ENCODE data around the gene TMEM121.

The TMEM121 gene

DNA sequence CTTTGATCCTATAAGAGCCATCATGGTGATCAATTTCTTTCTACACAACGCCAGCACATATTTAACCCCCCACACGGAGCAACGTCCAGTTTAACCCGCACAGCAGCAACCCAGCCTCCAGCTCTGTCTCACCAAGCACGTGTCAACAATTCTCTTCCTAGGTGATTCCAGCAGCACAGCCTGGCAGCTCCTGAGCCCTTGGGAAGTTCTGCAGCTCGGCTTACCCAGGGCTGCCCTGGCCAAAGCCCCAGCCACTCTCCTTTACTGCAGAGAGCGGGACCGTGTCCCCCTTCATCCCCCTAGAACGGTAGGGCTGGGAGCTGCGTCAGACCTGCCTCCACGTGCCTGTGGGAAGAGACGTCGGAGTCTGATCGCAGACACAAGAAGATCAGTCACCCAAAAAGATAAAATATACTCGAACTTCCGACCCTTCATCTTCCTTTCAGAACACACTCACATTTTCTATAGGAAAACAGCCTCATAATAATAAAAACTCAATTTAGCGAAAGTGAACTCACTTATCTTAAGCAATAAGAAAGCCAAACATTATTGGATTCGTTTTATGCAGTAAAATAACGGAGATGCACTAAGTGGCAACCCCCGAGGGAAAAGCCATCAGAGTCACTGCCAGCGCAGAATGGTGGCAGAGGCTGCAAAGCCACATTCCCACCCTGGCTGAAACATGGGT, 7.6 kb downstream of the TMEM121 start:
- TF ChIP-seq, protein P1, sequence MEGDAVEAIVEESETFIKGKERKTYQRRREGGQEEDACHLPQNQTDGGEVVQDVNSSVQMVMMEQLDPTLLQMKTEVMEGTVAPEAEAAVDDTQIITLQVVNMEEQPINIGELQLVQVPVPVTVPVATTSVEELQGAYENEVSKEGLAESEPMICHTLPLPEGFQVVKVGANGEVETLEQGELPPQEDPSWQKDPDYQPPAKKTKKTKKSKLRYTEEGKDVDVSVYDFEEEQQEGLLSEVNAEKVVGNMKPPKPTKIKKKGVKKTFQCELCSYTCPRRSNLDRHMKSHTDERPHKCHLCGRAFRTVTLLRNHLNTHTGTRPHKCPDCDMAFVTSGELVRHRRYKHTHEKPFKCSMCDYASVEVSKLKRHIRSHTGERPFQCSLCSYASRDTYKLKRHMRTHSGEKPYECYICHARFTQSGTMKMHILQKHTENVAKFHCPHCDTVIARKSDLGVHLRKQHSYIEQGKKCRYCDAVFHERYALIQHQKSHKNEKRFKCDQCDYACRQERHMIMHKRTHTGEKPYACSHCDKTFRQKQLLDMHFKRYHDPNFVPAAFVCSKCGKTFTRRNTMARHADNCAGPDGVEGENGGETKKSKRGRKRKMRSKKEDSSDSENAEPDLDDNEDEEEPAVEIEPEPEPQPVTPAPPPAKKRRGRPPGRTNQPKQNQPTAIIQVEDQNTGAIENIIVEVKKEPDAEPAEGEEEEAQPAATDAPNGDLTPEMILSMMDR (IDR thresholded peaks at IDR 0.05) = no peak

DNA sequence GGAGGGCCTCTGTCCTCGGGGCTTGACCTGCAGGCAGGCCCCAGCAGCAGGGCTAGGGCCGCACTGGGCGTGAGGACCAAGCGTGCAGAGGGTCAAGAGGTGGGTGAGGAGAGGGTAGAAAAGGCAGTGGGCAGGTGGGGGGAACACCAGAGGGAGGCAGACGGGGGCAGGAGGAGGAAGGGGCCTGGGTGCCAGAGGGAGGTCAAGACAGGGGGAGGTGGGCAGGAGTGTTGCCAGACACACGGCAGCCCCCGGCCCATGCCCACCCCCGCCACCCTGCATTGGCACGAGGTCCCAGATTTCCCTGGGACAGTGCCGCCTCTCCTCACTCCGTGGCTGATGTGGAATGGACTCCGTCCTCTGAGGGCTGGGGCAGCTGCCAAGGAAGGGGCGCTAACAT, 8.2 kb downstream of the TMEM121 start:
- TF ChIP-seq, protein P1 (IDR thresholded peaks at IDR 0.05) = no peak

DNA sequence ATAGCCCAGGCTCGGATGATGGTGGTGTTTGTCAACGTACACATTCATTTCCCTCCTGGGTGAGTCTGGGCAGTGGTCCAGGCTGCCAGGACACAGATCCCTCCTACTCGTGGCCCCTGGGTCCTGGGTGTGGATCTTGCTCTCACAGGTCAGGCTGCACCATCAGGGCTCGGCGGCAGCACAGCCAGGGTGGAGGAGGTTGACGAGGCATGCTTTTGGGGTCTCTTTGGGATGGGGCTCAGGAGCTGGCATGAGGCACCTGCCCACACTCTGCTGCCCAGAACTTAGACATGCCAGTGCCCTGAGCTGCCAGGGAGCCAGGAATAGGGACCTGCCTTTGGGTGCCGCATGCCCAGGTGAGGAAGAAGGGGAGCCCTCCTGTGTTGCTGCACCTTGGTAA, 9.7 kb downstream of the TMEM121 start:
- TF ChIP-seq, protein P1 (IDR thresholded peaks at IDR 0.05) = no peak

DNA sequence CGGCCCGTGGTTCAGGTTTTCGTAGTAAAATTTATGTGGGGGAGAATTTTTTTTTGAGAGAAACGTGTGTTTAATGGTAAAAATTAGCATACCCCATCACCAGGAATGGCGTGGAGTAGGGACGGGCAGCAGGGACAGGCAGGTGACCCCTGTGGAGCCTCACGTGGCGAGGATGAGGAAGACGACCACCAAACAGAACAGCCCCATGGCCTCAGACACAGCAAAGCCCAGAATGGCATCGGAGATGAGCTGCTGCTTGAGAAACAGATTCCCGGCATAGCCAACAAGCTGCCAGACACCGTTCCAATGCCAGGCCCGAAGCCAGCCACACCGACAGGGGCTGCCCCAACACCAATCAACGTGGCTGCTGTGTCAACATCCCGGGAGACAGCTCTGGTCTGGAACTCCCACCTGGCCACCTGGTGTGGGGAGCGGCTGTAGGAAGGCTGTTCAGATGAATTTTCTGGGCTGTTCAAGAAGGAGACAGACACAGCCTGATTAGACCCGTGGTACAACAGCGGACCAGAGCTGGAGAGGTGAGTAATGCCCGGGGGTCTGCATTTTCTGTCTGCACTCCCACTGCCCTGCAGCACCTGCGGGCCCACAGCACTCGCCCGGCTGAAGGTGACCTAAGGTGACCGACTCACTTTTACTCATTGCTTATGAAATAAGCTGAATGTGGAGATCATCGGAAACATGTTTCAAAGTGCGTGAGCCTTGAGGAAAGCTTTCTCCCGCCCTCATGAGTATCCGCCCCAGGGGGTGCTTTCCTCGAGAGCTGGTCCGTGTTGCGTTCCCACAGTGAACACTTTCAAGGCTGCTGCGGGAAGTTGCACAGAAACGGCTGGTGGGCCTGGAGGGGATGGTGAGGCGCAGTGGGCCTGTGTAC, 10.6 kb downstream of the TMEM121 start:
- TF ChIP-seq, protein P1 (IDR thresholded peaks at IDR 0.05) = no peak

DNA sequence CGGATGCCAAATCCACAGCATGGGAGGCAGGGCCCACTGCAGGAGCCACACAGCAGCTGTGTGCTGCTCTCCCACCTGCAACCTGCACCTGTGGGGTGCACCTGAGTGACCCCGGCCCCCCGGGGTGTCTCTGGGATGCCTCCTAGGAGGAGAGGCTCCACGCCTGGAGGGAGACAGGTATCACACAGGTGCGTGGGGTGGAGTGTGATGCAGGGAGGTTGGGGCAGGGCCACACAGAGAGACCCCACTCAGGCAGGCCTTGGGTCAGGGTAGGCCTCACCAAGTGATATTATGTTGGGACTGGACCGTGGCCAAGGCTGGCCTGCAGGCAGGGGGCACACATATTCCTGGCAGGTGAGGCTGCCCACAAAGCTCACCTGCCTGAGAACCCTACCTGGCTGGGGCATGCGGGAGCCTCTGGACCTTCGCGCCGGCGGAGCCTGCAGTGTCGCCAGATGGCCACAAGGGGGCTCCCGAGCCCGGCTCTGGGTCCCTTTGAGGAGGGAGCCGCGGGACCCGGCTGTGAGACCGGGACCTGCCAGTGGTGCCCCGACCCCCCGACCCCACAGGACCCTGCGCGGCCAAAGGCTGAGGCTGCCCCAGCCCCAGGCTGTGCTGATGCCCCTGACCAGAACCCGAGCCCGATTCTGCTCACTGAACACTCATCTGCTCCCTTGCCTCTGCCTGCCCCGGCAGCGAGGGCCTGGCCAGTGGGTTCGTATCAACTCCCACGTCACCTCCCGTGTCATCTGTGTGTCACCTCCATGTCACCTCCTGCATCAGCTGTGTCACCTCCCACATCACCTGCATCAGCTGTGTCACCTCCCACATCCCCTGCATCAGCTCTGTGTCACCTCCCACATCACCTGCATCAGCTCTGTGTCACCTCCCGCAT, 11.4 kb downstream of the TMEM121 start:
- TF ChIP-seq, protein P1 (IDR thresholded peaks at IDR 0.05) = peak; percentile 96

DNA sequence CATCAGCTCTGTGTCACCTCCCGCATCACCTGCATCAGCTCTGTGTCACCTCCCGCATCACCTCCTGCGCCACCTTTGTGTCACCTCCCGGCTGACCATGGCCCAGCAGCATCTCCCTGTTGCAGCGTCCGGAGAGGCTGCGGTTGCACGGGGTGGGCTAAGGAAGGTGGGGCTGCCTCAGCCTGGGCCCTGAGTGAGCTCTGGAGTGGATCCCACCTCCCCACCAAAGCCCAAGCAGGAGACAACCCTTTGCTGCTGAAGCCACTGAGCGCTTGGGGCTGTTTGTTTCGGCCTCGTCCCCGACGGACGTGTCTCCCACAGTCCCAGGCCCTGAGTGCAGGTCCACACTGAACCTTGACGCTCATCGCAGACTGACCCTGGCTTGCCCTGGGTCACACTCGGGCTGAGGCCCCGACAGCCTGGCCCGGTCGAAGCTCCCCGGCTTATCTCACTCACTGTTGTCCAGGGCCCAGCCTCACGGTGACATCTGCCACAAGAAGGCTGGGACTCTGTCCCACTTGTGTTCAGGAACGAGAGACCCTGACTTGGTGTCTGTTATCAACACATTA, 12.2 kb downstream of the TMEM121 start:
- TF ChIP-seq, protein P1 (IDR thresholded peaks at IDR 0.05) = no peak

DNA sequence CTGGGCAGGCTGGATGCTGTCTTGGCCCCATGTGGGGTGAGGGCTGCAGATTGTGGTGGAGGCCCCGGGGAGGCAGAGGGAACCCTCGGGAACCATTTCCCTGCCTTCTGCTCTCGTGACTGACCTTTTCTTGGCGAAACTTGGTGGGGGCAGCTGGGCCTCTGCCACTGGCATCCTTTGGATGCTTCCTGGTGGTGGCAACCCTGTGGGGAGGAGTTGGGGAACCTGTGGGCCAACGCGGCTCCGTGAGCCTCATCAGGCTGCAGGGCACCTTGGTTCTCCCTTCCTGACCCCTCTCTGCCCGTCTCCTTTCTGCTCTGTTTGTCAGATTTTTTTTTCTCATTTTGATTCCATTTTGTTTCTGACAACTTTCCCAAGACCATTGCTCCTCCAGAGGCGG, 14.4 kb downstream of the TMEM121 start:
- TF ChIP-seq, protein P1 (IDR thresholded peaks at IDR 0.05) = no peak

All from LNCAP (cell line).